ENCODE results near the gene CNNM3.

Gene CNNM3

DNA sequence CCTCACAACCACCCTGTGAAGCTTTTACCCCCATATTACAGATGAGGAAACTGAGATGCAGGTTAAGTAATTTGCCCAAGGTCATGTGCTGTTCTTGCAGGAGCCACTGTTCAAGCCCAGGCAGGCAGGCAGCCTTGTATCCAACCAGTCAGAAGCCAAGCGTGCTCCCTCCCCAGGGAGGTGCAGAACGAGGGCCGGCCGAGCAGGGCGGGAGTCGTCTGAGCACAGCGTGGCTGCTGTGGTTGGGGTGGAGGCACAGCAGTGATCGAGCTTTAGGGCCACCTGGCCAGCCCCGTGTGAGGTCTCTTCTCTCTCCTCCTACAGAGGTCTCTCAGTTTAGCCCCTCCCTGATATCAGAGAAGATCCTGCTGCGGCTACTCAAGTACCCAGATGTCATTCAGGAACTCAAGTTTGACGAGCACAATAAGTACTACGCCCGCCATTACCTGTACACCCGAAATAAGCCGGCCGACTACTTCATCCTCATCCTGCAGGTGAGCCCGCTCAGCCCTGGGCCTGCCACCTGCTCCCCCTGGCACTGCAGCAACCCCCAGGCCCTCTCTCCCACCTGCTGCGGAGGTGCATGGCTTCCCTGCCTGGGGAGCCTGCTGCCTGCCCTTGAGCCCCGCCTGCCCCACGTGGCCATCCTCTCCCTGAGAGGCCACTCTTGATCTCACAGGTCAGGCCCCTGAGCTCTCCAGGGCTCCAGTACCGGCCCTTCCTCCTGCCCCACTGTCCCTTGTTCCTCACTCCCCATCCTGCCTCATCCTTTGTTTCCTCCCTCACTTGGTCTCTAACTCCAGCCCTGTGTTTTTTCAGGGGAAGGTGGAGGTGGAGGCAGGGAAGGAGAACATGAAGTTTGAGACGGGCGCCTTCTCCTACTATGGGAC is 17.1 kb upstream of the CNNM3 start:
- CTCF ChIA-PET: no interaction called here
- TF ChIP-seq CTCF (conservative IDR thresholded peaks at IDR 0.05; ENCODE audit: low read depth): no peak
- POLR2A ChIA-PET (ENCODE audit: low non-redundant PET): no interaction called here
- H3K27ac ChIP-seq: no peak overlapping the region
- DNase-seq (ENCODE audit: low spot score): no peak

DNA sequence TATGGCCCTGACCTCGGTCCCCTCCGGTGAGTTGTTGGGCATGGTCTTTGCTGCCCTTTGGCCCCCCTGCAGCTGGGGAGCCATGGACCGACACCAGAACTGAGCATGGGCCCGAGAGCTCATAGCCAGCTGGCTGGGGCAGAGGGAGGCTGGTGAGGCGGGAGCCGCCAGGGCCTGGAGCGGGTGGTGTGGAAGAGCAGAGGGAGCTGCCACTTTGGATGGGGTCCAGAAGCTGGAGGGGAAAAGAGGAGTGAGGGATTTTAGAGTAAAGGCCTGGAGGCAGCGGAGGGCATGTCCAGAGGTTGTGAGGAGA is 16.5 kb upstream of the CNNM3 start:
- no peak for TF ChIP-seq CTCF (conservative IDR thresholded peaks at IDR 0.05; ENCODE audit: low read depth)
- no peak overlapping the region for H3K27ac ChIP-seq
- ChIA-PET POLR2A (ENCODE audit: low non-redundant PET) (no interaction called here), CTCF (interaction anchor here (0.6 kb wide), 2 partner anchors 21 to 879 kb away, joined by 3 read pairs; no protein-coding TSS in a partner anchor)
- no peak for DNase-seq (ENCODE audit: low spot score)

GRCh38 chr2:96800061-96801004 is 15.7 kb upstream of the CNNM3 start:
- no peak for TF ChIP-seq CTCF (conservative IDR thresholded peaks at IDR 0.05; ENCODE audit: low read depth)
- ChIA-PET CTCF (interaction anchor here (0.6 to 1.8 kb wide), 15 partner anchors 12 to 879 kb away, joined by 3 to 6 read pairs (median 3); partner anchors contain the start of genes ANKRD39 and CNNM4), POLR2A (ENCODE audit: low non-redundant PET) (no interaction called here)
- no peak for DNase-seq (ENCODE audit: low spot score)
- no peak overlapping the region for H3K27ac ChIP-seq

DNA sequence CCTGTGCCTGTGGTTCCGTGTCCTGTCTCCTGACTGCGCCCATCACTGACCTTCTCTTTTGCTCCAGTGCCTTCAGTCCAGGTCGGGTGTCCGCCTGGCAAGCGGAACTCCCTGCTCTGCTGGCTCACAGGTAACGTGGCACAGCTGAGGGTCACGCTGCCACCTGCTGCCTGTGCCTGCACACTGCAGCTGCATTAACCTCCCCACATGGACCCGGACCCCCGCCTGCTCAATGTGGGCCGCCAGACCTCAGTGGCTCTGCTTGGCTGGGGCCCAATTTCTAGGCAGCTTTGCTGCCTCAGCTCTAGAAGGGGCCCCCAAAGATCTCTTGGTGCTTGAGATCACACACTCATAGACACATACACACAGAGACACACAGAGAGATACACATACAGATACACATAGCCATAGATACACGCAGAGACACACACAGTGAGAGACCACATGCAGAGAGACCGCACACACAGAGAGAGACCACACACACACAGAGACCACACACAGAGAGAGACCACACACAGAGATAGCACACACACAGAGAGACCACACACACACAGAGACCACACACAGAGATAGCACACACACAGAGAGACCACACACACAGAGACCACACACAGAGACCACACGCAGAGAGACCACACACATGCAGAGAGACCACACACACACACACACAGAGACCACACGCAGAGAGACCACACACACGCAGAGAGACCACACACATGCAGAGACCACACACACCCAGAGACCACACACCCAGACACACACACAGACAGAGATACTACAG is 14.9 kb upstream of the CNNM3 start:
- peak; percentile 66 for DNase-seq (ENCODE audit: low spot score)
- ChIA-PET CTCF (interaction anchor here (0.5 to 1.8 kb wide), 11 partner anchors 12 to 315 kb away, joined by 3 to 6 read pairs (median 3); partner anchors contain the start of genes ANKRD39 and CNNM4), POLR2A (ENCODE audit: low non-redundant PET) (no interaction called here)
- no peak overlapping the region for H3K27ac ChIP-seq
- TF ChIP-seq CTCF (conservative IDR thresholded peaks at IDR 0.05; ENCODE audit: low read depth): peak; percentile 93

GRCh38 chr2:96801786-96802595 is 14.1 kb upstream of the CNNM3 start:
- no peak for TF ChIP-seq CTCF (conservative IDR thresholded peaks at IDR 0.05; ENCODE audit: low read depth)
- H3K27ac ChIP-seq: no peak overlapping the region
- ChIA-PET POLR2A (ENCODE audit: low non-redundant PET) (no interaction called here), CTCF (interaction anchor here (1.8 kb wide), 1 partner anchor 28 kb away, joined by 6 read pairs; no protein-coding TSS in a partner anchor)
- no peak for DNase-seq (ENCODE audit: low spot score)
